H1 (cell line): ENCODE measurements around the gene SPATA31E1. TPM values are rescaled to one million over a fixed set of nuclear protein-coding genes. Genes with fewer than 3 reads are reported as not detected.

Source experiments
- CTCF ChIA-PET: fragments of 300-600 bp; sonication (Branson Sonifier 250); formaldehyde crosslinking; loops from one replicate; lab custom pipeline; 2021; ENCODE audit not compliant: partially characterized antibody; lab: Charles Lee
- POLR2A ChIA-PET: fragments of 300-600 bp; sonication (Branson Sonifier 250); formaldehyde crosslinking; loops from one replicate; lab custom pipeline; 2021; ENCODE audit warnings: inconsistent platforms; ENCODE audit not compliant: partially characterized antibody; lab: Charles Lee
- DNase-seq, 2 experiments: peaks; one replicate each; pipeline versions ENCODE4 v3.0.0 to v3.0.0-alpha.2; 2010 to 2022; ENCODE audit warnings: low spot score in 2 of 2, low read depth in 1 of 2, mixed read lengths in 1 of 2
- FAIRE-seq: peaks from 2 replicates; lab custom pipeline; 2011; peaks lifted over from hg19 to GRCh38; lab: Jason Lieb, UNC
- H2AFZ ChIP-seq: 2 replicates; pipeline ENCODE4 v1.8.1; 2012; ENCODE audit warnings: low read length, inconsistent platforms
- H2AK5ac ChIP-seq: 2 replicates; pipeline ENCODE4 v1.6.1; 2013; ENCODE audit warnings: low read depth, low read length
- H2BK120ac ChIP-seq: replicated peaks from 2 replicates; pipeline ENCODE3; 2013; ENCODE audit warnings: low read depth, low read length, inconsistent platforms
- H2BK12ac ChIP-seq: 2 replicates; pipeline ENCODE4 v1.6.1; 2013; ENCODE audit warnings: low read depth, low read length
- H2BK15ac ChIP-seq: 2 replicates; pipeline ENCODE4 v1.6.1; 2013; ENCODE audit warnings: low read length
- H2BK20ac ChIP-seq: 2 replicates; pipeline ENCODE4 v1.6.1; 2013; ENCODE audit warnings: low read length
- H2BK5ac ChIP-seq: 2 replicates; pipeline ENCODE4 v1.6.1; 2013; ENCODE audit warnings: low read depth, low read length
- H3K14ac ChIP-seq: 2 replicates; pipeline ENCODE4 v1.6.1; 2013; ENCODE audit warnings: inconsistent platforms; ENCODE audit not compliant: insufficient read length
- H3K18ac ChIP-seq: 2 replicates; pipeline ENCODE4 v1.6.1; 2013; ENCODE audit warnings: low read length; ENCODE audit errors: extremely low read depth
- H3K23ac ChIP-seq: 2 replicates; pipeline ENCODE4 v1.6.1; 2013; ENCODE audit warnings: inconsistent platforms; ENCODE audit not compliant: insufficient read length
- H3K23me2 ChIP-seq: 2 replicates; pipeline ENCODE4 v1.6.1; 2013; ENCODE audit warnings: low read depth, low read length
- H3K27ac ChIP-seq: 2 replicates; pipeline ENCODE4 v1.6.1; 2011; ENCODE audit warnings: low read depth, low read length, inconsistent platforms
- H3K27me3 ChIP-seq, 4 experiments: replicated peaks in 1 of 4; 1 replicate in 1 of 4; 2 replicates in 3 of 4; pipeline versions ENCODE4 v1.6.1 to v1.8.1; 2011 to 2013; ENCODE audit warnings: low read length in 3 of 4, mild to moderate bottlenecking in 3 of 4, inconsistent platforms in 2 of 4, mixed read lengths in 2 of 4, moderate library complexity in 1 of 4; ENCODE audit not compliant: control insufficient read depth in 3 of 4, insufficient read depth in 3 of 4; ENCODE audit errors: extremely low read depth in 1 of 4
- H3K36me3 ChIP-seq, 4 experiments: 2 replicates each; pipeline versions ENCODE4 v1.6.1 to v1.8.1; 2011 to 2013; ENCODE audit warnings: mild to moderate bottlenecking in 4 of 4, low read length in 3 of 4, moderate library complexity in 2 of 4, control low read depth in 1 of 4, inconsistent platforms in 1 of 4; ENCODE audit not compliant: insufficient read depth in 4 of 4, control insufficient read depth in 2 of 4
- H3K4ac ChIP-seq: replicated peaks from 2 replicates; pipeline ENCODE3; 2013; ENCODE audit warnings: low read length, low read depth, mixed read lengths, inconsistent platforms; ENCODE audit not compliant: insufficient read length
- H3K4me1 ChIP-seq, 4 experiments: replicated peaks in 1 of 4; 1 replicate in 1 of 4; 2 replicates in 3 of 4; pipeline versions ENCODE4 v1.6.1 to v1.8.1; 2011 to 2013; ENCODE audit warnings: low read length in 3 of 4, inconsistent platforms in 2 of 4, mixed read lengths in 1 of 4; ENCODE audit not compliant: insufficient read depth in 4 of 4, control insufficient read depth in 3 of 4
- H3K4me2 ChIP-seq, 2 experiments: 2 replicates each; pipeline versions ENCODE4 v1.6.1 to v1.8.1; 2011 to 2013; ENCODE audit warnings: low read depth in 2 of 2, low read length in 2 of 2, control low read depth in 1 of 2, inconsistent platforms in 1 of 2, mild to moderate bottlenecking in 1 of 2; ENCODE audit not compliant: insufficient read depth in 1 of 2
- H3K4me3 ChIP-seq, 4 experiments: fragments of 200-600, 300-600 bp in 1 of 4; sonication (generic), shearing (Covaris generic), sonication (Bioruptor Twin) in 1 of 4; 2 replicates each; pipeline versions ENCODE4 v1.5.1 to v1.8.1; 2011 to 2016; ENCODE audit warnings: low read length in 4 of 4, low read depth in 3 of 4, control low read depth in 2 of 4, inconsistent platforms in 2 of 4, mild to moderate bottlenecking in 2 of 4, mixed read lengths in 1 of 4, moderate library complexity in 1 of 4; ENCODE audit not compliant: insufficient read depth in 2 of 4; ENCODE audit errors: extremely low read depth in 1 of 4
- H3K56ac ChIP-seq: replicated peaks from 2 replicates; pipeline ENCODE3; 2013; ENCODE audit warnings: low read depth, mild to moderate bottlenecking, mixed read lengths, low read length, inconsistent platforms; ENCODE audit not compliant: insufficient read length
- H3K79me1 ChIP-seq: 2 replicates; pipeline ENCODE4 v1.6.1; 2013; ENCODE audit warnings: low read depth, low read length, control low read depth
- H3K79me2 ChIP-seq, 2 experiments: 2 replicates each; pipeline versions ENCODE4 v1.6.1 to v1.8.1; 2012 to 2013; ENCODE audit warnings: low read length in 2 of 2, mild to moderate bottlenecking in 2 of 2, inconsistent platforms in 1 of 2; ENCODE audit not compliant: insufficient read depth in 2 of 2, control insufficient read depth in 1 of 2
- H3K9ac ChIP-seq, 4 experiments: replicated peaks in 1 of 4; 1 replicate in 1 of 4; 2 replicates in 3 of 4; pipeline versions ENCODE4 v1.6.1 to v1.8.1; 2011 to 2013; ENCODE audit warnings: low read depth in 3 of 4, low read length in 3 of 4, control low read depth in 2 of 4, mild to moderate bottlenecking in 2 of 4, moderate library complexity in 2 of 4, inconsistent platforms in 1 of 4; ENCODE audit errors: extremely low read depth in 1 of 4
- H3K9me3 ChIP-seq, 2 experiments: 2 replicates each; pipeline versions ENCODE4 v1.6.1 to v1.8.1; 2012 to 2013; ENCODE audit warnings: mild to moderate bottlenecking in 2 of 2, moderate library complexity in 2 of 2, control low read depth in 1 of 2, inconsistent platforms in 1 of 2, low read depth in 1 of 2, low read length in 1 of 2, mixed read lengths in 1 of 2; ENCODE audit not compliant: insufficient read depth in 2 of 2
- H4K20me1 ChIP-seq, 2 experiments: replicated peaks in 1 of 2; 2 replicates each; pipeline versions ENCODE3 to v1.8.1; 2011 to 2013; ENCODE audit warnings: inconsistent platforms in 2 of 2, low read length in 2 of 2, mild to moderate bottlenecking in 1 of 2; ENCODE audit not compliant: insufficient read depth in 2 of 2, control insufficient read depth in 1 of 2
- H4K5ac ChIP-seq: 2 replicates; pipeline ENCODE4 v1.6.1; 2013; ENCODE audit warnings: low read length, low read depth, mixed read lengths, inconsistent platforms; ENCODE audit not compliant: insufficient read length
- H4K8ac ChIP-seq: 2 replicates; pipeline ENCODE4 v1.8.0; 2013; ENCODE audit warnings: mild to moderate bottlenecking, moderate library complexity, low read length, inconsistent platforms; ENCODE audit not compliant: insufficient read depth; ENCODE audit errors: extremely low read depth
- H4K91ac ChIP-seq: replicated peaks from 2 replicates; pipeline ENCODE3; 2013; ENCODE audit warnings: low read length, mixed read lengths, inconsistent platforms; ENCODE audit not compliant: insufficient read length
- BCL11A ChIP-seq, 2 experiments: IDR thresholded peaks; one replicate each; pipeline ENCODE4 v1.6.1; 2011; ENCODE audit warnings: low read depth in 2 of 2, low read length in 2 of 2, mild to moderate bottlenecking in 2 of 2
- CBX5 ChIP-seq: fragments of 300-800, 300-1000 bp; sonication (generic); IDR thresholded peaks from 2 replicates; pipeline ENCODE4 v1.7.1; 2016; ENCODE audit warnings: antibody characterized with exemption, low read length, low read depth
- CBX8 ChIP-seq: fragments of 300-800, 300-1000 bp; sonication (generic); IDR thresholded peaks from 2 replicates; pipeline ENCODE4 v1.7.1; 2016; ENCODE audit warnings: low read depth, low read length, borderline replicate concordance
- CTBP2 ChIP-seq: IDR thresholded peaks from 2 replicates; pipeline ENCODE4 v1.7.0; 2011; ENCODE audit warnings: borderline replicate concordance, mild to moderate bottlenecking, moderate library complexity, mixed read lengths, low read length; ENCODE audit not compliant: insufficient read depth, insufficient read length
- EP300 ChIP-seq, 2 experiments: IDR thresholded peaks; 1 replicate in 1 of 2; 2 replicates in 1 of 2; pipeline ENCODE4 v1.6.1; 2011 to 2012; ENCODE audit warnings: low read depth in 2 of 2, low read length in 2 of 2, mild to moderate bottlenecking in 2 of 2, borderline replicate concordance in 1 of 2, inconsistent platforms in 1 of 2, moderate library complexity in 1 of 2
- FOSL1 ChIP-seq: IDR thresholded peaks from 2 replicates; pipeline ENCODE4 v1.6.1; 2011; ENCODE audit warnings: mild to moderate bottlenecking, low read depth, low read length, moderate library complexity; ENCODE audit not compliant: insufficient read depth
- GTF2F1 ChIP-seq: IDR thresholded peaks from 2 replicates; pipeline ENCODE4 v1.6.1; 2012; ENCODE audit warnings: low read depth, low read length, improper control_type of control experiment, borderline replicate concordance
- HDAC2 ChIP-seq, 2 experiments: fragments of 300-600 bp in 1 of 2; sonication (generic) in 1 of 2; IDR thresholded peaks; 2 replicates each; pipeline ENCODE4 v1.6.1; 2011 to 2012; ENCODE audit warnings: low read depth in 2 of 2, low read length in 2 of 2, mild to moderate bottlenecking in 2 of 2, moderate library complexity in 2 of 2, borderline replicate concordance in 1 of 2, inconsistent platforms in 1 of 2
- NRF1 ChIP-seq: IDR thresholded peaks from 2 replicates; pipeline ENCODE4 v1.6.1; 2011; ENCODE audit warnings: mild to moderate bottlenecking, low read depth, low read length, improper control_type of control experiment
- SIRT6 ChIP-seq: IDR thresholded peaks from one replicate; pipeline ENCODE4 v1.7.1; 2012; ENCODE audit warnings: low read length, inconsistent platforms
- SRF ChIP-seq: IDR thresholded peaks from 2 replicates; pipeline ENCODE4 v1.6.1; 2011; ENCODE audit warnings: mild to moderate bottlenecking, low read depth, low read length, moderate library complexity
- SUZ12 ChIP-seq: fragments of 200-600 bp; sonication (generic); IDR thresholded peaks from 2 replicates; pipeline ENCODE4 v1.6.1; 2012; ENCODE audit warnings: mild to moderate bottlenecking, inconsistent platforms, low read length, moderate library complexity, mixed read lengths
- TBP ChIP-seq: IDR thresholded peaks from 2 replicates; pipeline ENCODE4 v1.6.1; 2011; ENCODE audit warnings: low read depth, low read length, improper control_type of control experiment
- USF2 ChIP-seq: IDR thresholded peaks from 2 replicates; pipeline ENCODE4 v1.6.1; 2011; ENCODE audit warnings: low read length, improper control_type of control experiment
- polyA plus RNA-seq, 7 experiments: library from polyadenylated mRNA; depleted of rRNA in 3 of 7; stranded (reverse) in 5 of 7; unstranded in 2 of 7; fragments of >200 nt in 5 of 7; fragments of 200-250 nt in 2 of 7; gene quantifications; 1 replicate in 5 of 7; 2 replicates in 1 of 7; 4 replicates in 1 of 7; pipeline versions ENCODE4 v1.2.1 to v1.2.3, GENCODE V29; 2011 to 2013; ENCODE audit warnings: missing spikeins in 2 of 7, mixed read lengths in 2 of 7
- total RNA-seq: library from RNA; stranded (reverse); fragmentation: NEBNext Ultra II Directional; extraction: Animal tissue kit (Norgen Biotek cat#: 25700); gene quantifications from 2 replicates; pipeline ENCODE4 v1.2.1, GENCODE V29; 2021

The SPATA31E1 gene
- total and polyA plus RNA-seq, 2 of the 8 experiments (the other 6 are each of a cell fraction or from before 2014, with no cell fraction given) = 0.05 to 0.09 TPM

DNA sequence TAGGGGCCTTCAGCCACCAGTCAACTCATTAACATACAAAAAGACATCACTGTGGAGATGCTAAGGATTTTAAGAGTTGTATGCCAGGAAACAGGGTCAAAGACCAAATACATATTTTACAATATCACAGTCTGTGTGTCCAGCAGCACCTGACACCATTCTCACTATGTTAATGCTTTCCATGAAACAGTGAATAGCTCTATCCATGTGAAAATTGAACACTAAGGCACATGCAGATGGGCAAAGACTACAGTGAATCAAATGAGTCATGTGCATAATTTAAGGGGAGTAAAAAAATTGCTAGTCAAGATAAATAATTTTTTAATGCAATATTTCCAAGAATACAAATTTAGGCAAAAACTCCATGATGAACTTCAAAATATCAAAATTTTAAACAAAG, 7.6 kb upstream of the SPATA31E1 start:
- no peaks in the 10 kb centered on the region for H3K79me2 ChIP-seq
- H2BK15ac ChIP-seq = no peak overlapping the region
- no peak overlapping the region for H3K18ac ChIP-seq
- H3K79me1 ChIP-seq = no peaks in the 10 kb centered on the region
- FAIRE-seq (no peak), DNase-seq (no peak)
- H2BK5ac ChIP-seq = no peak overlapping the region
- no peak overlapping the region for H2BK12ac ChIP-seq
- no peak overlapping the region for H4K91ac ChIP-seq
- no peaks in the 10 kb centered on the region; a peak in 1 of 4 replicates for H3K9me3 ChIP-seq
- no peaks in the 10 kb centered on the region for H3K27me3 ChIP-seq
- CTCF ChIA-PET = interaction anchor here (1.7 to 4.4 kb wide), 5 partner anchors 9 to 41 kb away, joined by 3 to 30 read pairs (median 4); partner anchors contain the start of gene SPATA31E1
- H3K4me1 ChIP-seq = peaks cover 0 to 3% (median under 1%) of the 10 kb centered on the region in 4 experiments; a peak in 2 of 7 replicates
- H4K20me1 ChIP-seq = no peaks in the 10 kb centered on the region
- no peak overlapping the region for H4K8ac ChIP-seq
- no peak overlapping the region for H3K23ac ChIP-seq
- H3K27ac ChIP-seq = no peak overlapping the region
- no peak overlapping the region for H4K5ac ChIP-seq
- no peak overlapping the region for H3K56ac ChIP-seq
- no peak overlapping the region for H3K4me2 ChIP-seq
- H3K23me2 ChIP-seq = no peaks in the 10 kb centered on the region; the same call in 1 of the 2 replicates
- no peaks in the 10 kb centered on the region for H3K36me3 ChIP-seq
- H2AK5ac ChIP-seq = no peak overlapping the region
- no peak overlapping the region for H3K9ac ChIP-seq
- no peak overlapping the region for H3K4me3 ChIP-seq
- H2AFZ ChIP-seq = no peak overlapping the region
- no peak overlapping the region for H3K4ac ChIP-seq
- H2BK120ac ChIP-seq = no peak overlapping the region
- POLR2A ChIA-PET = no interaction called here
- no peak overlapping the region for H2BK20ac ChIP-seq
- H3K14ac ChIP-seq = no peak overlapping the region
- TF ChIP-seq GTF2F1 (no peak), SRF (no peak), SIRT6 (no peak), EP300 (IDR thresholded peaks at IDR 0.05; ENCODE audit: borderline replicate concordance in 1 of 2, low read depth in 2 of 2, low read length in 2 of 2) (no peak), FOSL1 (no peak), SUZ12 (no peak), USF2 (no peak), TBP (no peak), NRF1 (no peak), CBX8 (no peak), CBX5 (no peak), BCL11A (IDR thresholded peaks at IDR 0.05; ENCODE audit: low read depth in 2 of 2, low read length in 2 of 2) (no peak), CTBP2 (no peak), HDAC2 (IDR thresholded peaks at IDR 0.05; ENCODE audit: borderline replicate concordance in 1 of 2, low read depth in 2 of 2, low read length in 2 of 2) (no peak)
